PC-9 (cell line): ENCODE results near the gene CPED1. TPM values are rescaled to one million over a fixed set of nuclear protein-coding genes. Genes with fewer than 3 reads are reported as not detected.

ENCODE experiments used
- BruUV-seq: library from RNA; stranded (reverse); fragments of 400-500 nt; replicated peaks from 2 replicates; lab custom pipeline; 2021; lab: Mats Ljungman, UMichigan
- CTCF ChIA-PET: fragments of 300-600 bp; sonication (Branson Sonifier 250); formaldehyde crosslinking; loops from one replicate; lab custom pipeline; 2022; ENCODE audit warnings: antibody characterized with exemption; lab: Charles Lee
- POLR2A ChIA-PET: fragments of 300-600 bp; sonication (Branson Sonifier 250); formaldehyde crosslinking; loops from one replicate; lab custom pipeline; 2022; ENCODE audit warnings: antibody characterized with exemption; ENCODE audit not compliant: unreplicated experiment; lab: Charles Lee
- DNase-seq, 2 experiments: peaks; one replicate each; pipeline versions ENCODE4 v3.0.0 to v3.0.0-alpha.2; 2015 to 2022; ENCODE audit warnings: mixed read lengths in 1 of 2
- H2AFZ ChIP-seq: fragments of 200-600 bp; sonication (generic); 2 replicates; pipeline ENCODE4 v1.8.1; 2017; ENCODE audit warnings: antibody characterized with exemption
- H3F3A ChIP-seq: fragments of 200-600 bp; sonication (generic); 2 replicates; pipeline ENCODE4 v1.8.1; 2017; ENCODE audit warnings: antibody characterized with exemption, mild to moderate bottlenecking, low read depth; ENCODE audit not compliant: insufficient read depth
- H3K27ac ChIP-seq: fragments of 200-600 bp; sonication (generic); 2 replicates; pipeline ENCODE4 v1.6.1; 2016; ENCODE audit warnings: mixed run types
- H3K27me3 ChIP-seq: fragments of 200-600 bp; sonication (generic); 2 replicates; pipeline ENCODE4 v1.6.1; 2016; ENCODE audit warnings: low read depth, mixed run types; ENCODE audit not compliant: insufficient read depth
- H3K36me3 ChIP-seq: fragments of 200-600 bp; sonication (generic); 2 replicates; pipeline ENCODE4 v1.6.1; 2016; ENCODE audit warnings: low read depth, mixed run types
- H3K4me1 ChIP-seq: fragments of 200-600 bp; sonication (generic); replicated peaks from 2 replicates; pipeline ENCODE4 v1.6.1; 2016; ENCODE audit warnings: mixed run types; ENCODE audit not compliant: insufficient read depth
- H3K4me2 ChIP-seq: fragments of 200-600 bp; sonication (generic); 2 replicates; pipeline ENCODE4 v1.6.1; 2017; ENCODE audit warnings: mixed run types
- H3K4me3 ChIP-seq: fragments of 200-600 bp; sonication (generic); 2 replicates; pipeline ENCODE4 v1.6.1; 2016; ENCODE audit warnings: mixed run types
- H3K79me2 ChIP-seq: fragments of 200-600 bp; sonication (generic); 2 replicates; pipeline ENCODE4 v1.6.1; 2017; ENCODE audit warnings: low read depth, mixed run types
- H3K9me2 ChIP-seq: fragments of 200-600 bp; sonication (generic); 2 replicates; pipeline ENCODE4 v1.8.1; 2017; ENCODE audit warnings: mild to moderate bottlenecking; ENCODE audit not compliant: insufficient read depth
- H3K9me3 ChIP-seq: fragments of 200-600 bp; sonication (generic); 2 replicates; pipeline ENCODE4 v1.8.1; 2016; ENCODE audit warnings: low read depth; ENCODE audit not compliant: insufficient read depth
- H4K20me1 ChIP-seq: fragments of 200-600 bp; sonication (generic); 2 replicates; pipeline ENCODE4 v1.8.1; 2017; ENCODE audit not compliant: insufficient read depth
- EZH2 ChIP-seq: fragments of 200-600 bp; sonication (generic); IDR thresholded peaks from 2 replicates; pipeline ENCODE4 v1.8.0; 2017; ENCODE audit warnings: antibody characterized with exemption, low read depth
- intact Hi-C: fragments of 100-400 bp; cut with micrococcal nuclease; formaldehyde crosslinking; loops from one replicate; pipeline ENCODE4 v1.10.0; 2022; ENCODE audit not compliant: unreplicated experiment
- total RNA-seq: library from RNA; stranded (reverse); gene quantifications from 2 replicates; pipeline ENCODE4 v1.2.3, GENCODE V29; 2021
- TF ChIP-seq, protein P1 (sequence below): fragments of 200-600 bp; sonication (generic); conservative IDR thresholded peaks from 2 replicates; pipeline ENCODE4 v1.6.1; 2017; ENCODE audit warnings: mixed run types, antibody characterized with exemption, mild to moderate bottlenecking, moderate library complexity

CPED1 gene
- total RNA-seq, 1 experiment from 2014 or later = 2.4 TPM

DNA sequence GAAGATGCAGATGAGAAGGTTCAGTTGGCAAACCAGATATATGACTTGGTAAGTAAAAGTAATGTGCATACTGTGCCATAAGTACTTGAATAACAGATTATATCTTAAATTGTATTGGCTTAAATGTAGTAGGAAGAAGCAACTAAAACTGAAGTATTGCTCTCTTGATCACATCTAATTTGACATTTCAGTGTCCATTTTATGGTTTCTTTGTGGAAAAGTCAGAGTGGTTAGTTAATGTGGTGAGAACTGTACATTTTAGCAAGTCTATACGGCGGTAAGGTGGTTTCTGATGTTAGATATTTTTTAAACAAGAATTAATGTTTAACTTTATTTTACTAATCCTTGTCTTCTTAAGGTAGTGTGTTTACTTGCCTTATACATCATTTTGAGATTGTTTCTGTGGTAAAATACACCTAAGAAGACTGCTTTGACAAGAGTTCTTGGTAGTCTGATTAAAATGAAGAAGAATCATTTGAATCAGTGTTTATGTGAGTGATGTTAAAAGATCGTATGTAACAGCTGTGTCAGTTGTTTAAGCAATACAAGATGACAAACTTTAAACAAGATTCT, 32.8 kb upstream of the CPED1 start:
- TF ChIP-seq EZH2 = no peak
- TF ChIP-seq, protein P1, sequence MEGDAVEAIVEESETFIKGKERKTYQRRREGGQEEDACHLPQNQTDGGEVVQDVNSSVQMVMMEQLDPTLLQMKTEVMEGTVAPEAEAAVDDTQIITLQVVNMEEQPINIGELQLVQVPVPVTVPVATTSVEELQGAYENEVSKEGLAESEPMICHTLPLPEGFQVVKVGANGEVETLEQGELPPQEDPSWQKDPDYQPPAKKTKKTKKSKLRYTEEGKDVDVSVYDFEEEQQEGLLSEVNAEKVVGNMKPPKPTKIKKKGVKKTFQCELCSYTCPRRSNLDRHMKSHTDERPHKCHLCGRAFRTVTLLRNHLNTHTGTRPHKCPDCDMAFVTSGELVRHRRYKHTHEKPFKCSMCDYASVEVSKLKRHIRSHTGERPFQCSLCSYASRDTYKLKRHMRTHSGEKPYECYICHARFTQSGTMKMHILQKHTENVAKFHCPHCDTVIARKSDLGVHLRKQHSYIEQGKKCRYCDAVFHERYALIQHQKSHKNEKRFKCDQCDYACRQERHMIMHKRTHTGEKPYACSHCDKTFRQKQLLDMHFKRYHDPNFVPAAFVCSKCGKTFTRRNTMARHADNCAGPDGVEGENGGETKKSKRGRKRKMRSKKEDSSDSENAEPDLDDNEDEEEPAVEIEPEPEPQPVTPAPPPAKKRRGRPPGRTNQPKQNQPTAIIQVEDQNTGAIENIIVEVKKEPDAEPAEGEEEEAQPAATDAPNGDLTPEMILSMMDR = no peak
- H3K9me2 ChIP-seq = no peaks in the 10 kb centered on the region
- no peaks in the 10 kb centered on the region for H3K27me3 ChIP-seq
- peaks cover 19% of the 10 kb centered on the region for H3K36me3 ChIP-seq
- CTCF ChIA-PET = no interaction called here
- H3K27ac ChIP-seq = no peak overlapping the region
- DNase-seq = no peak
- H3K4me1 ChIP-seq = peaks cover 16% of the 10 kb centered on the region
- H2AFZ ChIP-seq = no peak overlapping the region
- BruUV-seq = no TSS peak
- intact Hi-C loops = loop anchor here (10.0 kb wide), 1 partner anchor 371 kb away; no protein-coding TSS in a partner anchor
- peaks cover 5% of the 10 kb centered on the region; the same call in 1 of the 2 replicates for H4K20me1 ChIP-seq
- H3K79me2 ChIP-seq = peaks cover 20% of the 10 kb centered on the region
- H3K4me2 ChIP-seq = no peak overlapping the region
- POLR2A ChIA-PET = no interaction called here
- no peak overlapping the region for H3K4me3 ChIP-seq
- no peaks in the 10 kb centered on the region for H3K9me3 ChIP-seq
- peaks cover 9% of the 10 kb centered on the region for H3F3A ChIP-seq

DNA sequence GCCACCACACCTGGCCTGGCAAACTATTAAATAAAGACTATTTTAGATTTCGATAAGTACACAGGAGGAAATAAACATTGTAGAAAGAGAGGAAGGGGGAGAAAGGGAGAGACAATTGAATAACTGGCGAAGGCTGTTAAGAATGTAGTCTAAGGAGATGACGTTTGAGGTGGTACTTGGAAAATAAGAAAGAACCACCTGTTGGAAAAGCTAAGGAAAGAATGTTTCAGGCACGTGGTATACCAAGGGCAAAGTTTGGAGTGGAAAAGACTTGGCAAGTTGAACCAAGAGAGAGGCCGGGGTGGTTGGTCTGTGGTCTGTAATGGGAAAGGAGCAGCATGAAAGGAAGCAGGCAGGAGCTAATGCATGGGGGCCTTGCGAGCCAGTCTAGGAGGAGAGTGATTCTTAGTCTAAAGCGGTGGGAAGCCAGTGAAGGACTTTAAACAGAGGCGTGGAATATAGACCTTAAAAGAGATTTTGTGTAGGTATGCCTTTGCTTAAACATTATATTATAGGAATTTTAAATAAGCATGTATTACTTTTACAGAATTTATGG, 28.5 kb upstream of the CPED1 start:
- BruUV-seq = no TSS peak
- no peak for TF ChIP-seq EZH2
- TF ChIP-seq, protein P1 = no peak
- POLR2A ChIA-PET = no interaction called here

DNA sequence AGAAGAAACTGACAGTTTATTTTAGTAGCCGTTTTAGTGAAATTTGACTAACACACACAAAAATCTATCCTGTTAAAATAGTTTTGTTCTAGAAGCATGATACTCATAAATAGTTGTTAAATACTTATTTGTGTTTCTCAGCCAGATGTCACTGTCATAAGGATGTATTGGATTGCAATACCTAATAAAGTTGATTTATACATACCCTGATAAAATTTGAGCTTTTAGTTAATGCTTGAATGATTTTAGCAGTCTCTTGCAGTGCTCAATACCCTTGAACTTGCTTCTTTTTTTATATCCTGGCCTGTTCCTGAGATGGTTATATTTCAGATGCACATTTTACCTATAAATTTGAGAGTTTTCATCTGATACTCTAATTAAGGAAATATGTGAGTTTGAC, 27.8 kb upstream of the CPED1 start:
- no peaks in the 10 kb centered on the region for H3K4me1 ChIP-seq
- intact Hi-C loops = no loop called here
- CTCF ChIA-PET = no interaction called here
- POLR2A ChIA-PET = no interaction called here
- no TSS peak for BruUV-seq
- H4K20me1 ChIP-seq = no peaks in the 10 kb centered on the region
- H3K27me3 ChIP-seq = no peaks in the 10 kb centered on the region
- no peak for DNase-seq
- H3K4me2 ChIP-seq = no peak overlapping the region
- no peak overlapping the region for H2AFZ ChIP-seq
- H3K27ac ChIP-seq = no peak overlapping the region
- no peaks in the 10 kb centered on the region for H3F3A ChIP-seq
- no peak overlapping the region for H3K4me3 ChIP-seq
- H3K9me2 ChIP-seq = no peaks in the 10 kb centered on the region
- H3K79me2 ChIP-seq = no peaks in the 10 kb centered on the region
- H3K36me3 ChIP-seq = 0 out of 2 replicates have a peak, but pooled peaks cover 6% of the 10 kb centered on the region
- TF ChIP-seq EZH2 = no peak
- TF ChIP-seq, protein P1 = no peak
- H3K9me3 ChIP-seq = no peaks in the 10 kb centered on the region

More for the DNA sequence above, 28.5 kb upstream of the CPED1 start:
- no peak overlapping the region for H3K4me2 ChIP-seq
- H3K27me3 ChIP-seq = no peaks in the 10 kb centered on the region
- H3K27ac ChIP-seq = no peak overlapping the region
- no peak for DNase-seq
- no peak overlapping the region for H2AFZ ChIP-seq
- H3K4me1 ChIP-seq = no peaks in the 10 kb centered on the region
- no peaks in the 10 kb centered on the region for H3K79me2 ChIP-seq
- intact Hi-C loops = loop anchor here (10.0 kb wide), 1 partner anchor 375 kb away; no protein-coding TSS in a partner anchor
- H3F3A ChIP-seq = no peaks in the 10 kb centered on the region
- 0 out of 2 replicates have a peak, but pooled peaks cover 10% of the 10 kb centered on the region for H3K36me3 ChIP-seq
- no peaks in the 10 kb centered on the region for H3K9me3 ChIP-seq
- no peaks in the 10 kb centered on the region for H3K9me2 ChIP-seq
- no peaks in the 10 kb centered on the region for H4K20me1 ChIP-seq
- CTCF ChIA-PET = no interaction called here
- H3K4me3 ChIP-seq = no peak overlapping the region
